GM18498 (cell line): ENCODE results near the gene ABCA9.
A peak's percentile ranks its signal among the peaks of the same experiment; 100 is the strongest.
"Not testable (repeated sequence)": the region's sequence is repeated elsewhere in the genome, so short reads cannot be mapped to it uniquely, and the experiment has no call there.

Experiments used
- ATAC-seq: cut with Tn5 transposase; IDR thresholded peaks from one replicate; pipeline ENCODE4 v1.9.1; 2021; ENCODE audit warnings: mild to moderate bottlenecking, moderate library complexity; ENCODE audit not compliant: unreplicated experiment

ABCA9 gene

GRCh38 chr17:69044371-69044770 lies 16.4 kb downstream of the ABCA9 start:
- ATAC-seq, result no peak

- ATAC-seq, result no peak
Measured at GRCh38 chr17:69043098-69043734, 17.5 kb downstream of the ABCA9 start.

GRCh38 chr17:69042308-69042707 lies 18.4 kb downstream of the ABCA9 start:
- ATAC-seq, result no peak

GRCh38 chr17:69031839-69032238 lies 28.9 kb downstream of the ABCA9 start:
- ATAC-seq, result no peak

- no peak for ATAC-seq
Measured at GRCh38 chr17:69030169-69030568, 30.6 kb downstream of the ABCA9 start.

- no peak for ATAC-seq
Measured at GRCh38 chr17:69018687-69019086, 42.0 kb downstream of the ABCA9 start.

- no peak for ATAC-seq
Measured at GRCh38 chr17:69018022-69018615, 42.6 kb downstream of the ABCA9 start.

GRCh38 chr17:69015631-69016030 lies 45.1 kb downstream of the ABCA9 start:
- no peak for ATAC-seq

- no peak for ATAC-seq
Measured at GRCh38 chr17:69012895-69013805, 47.6 kb downstream of the ABCA9 start.

GRCh38 chr17:69009930-69010329 lies 50.8 kb downstream of the ABCA9 start:
- no peak for ATAC-seq

GRCh38 chr17:69004759-69005158 lies 56.0 kb downstream of the ABCA9 start:
- not testable (repeated sequence) for ATAC-seq

GRCh38 chr17:68999743-69000142 lies 61.0 kb downstream of the ABCA9 start:
- ATAC-seq, result not testable (repeated sequence)

- ATAC-seq, result no peak
Measured at GRCh38 chr17:68993112-68993511, 67.6 kb downstream of the ABCA9 start.

GRCh38 chr17:68987966-68988365 lies 72.8 kb downstream of the ABCA9 start:
- ATAC-seq, result no peak

- peak; percentile 70 for ATAC-seq
Measured at GRCh38 chr17:68981288-68981687, 79.4 kb downstream of the ABCA9 start.

GRCh38 chr17:68973098-68973846 lies 87.5 kb downstream of the ABCA9 start:
- no peak for ATAC-seq

GRCh38 chr17:68972119-68972704 lies 88.5 kb downstream of the ABCA9 start:
- no peak for ATAC-seq

- no peak for ATAC-seq
Measured at GRCh38 chr17:68969101-68969500, 91.6 kb downstream of the ABCA9 start.

GRCh38 chr17:68963958-68964357 lies 96.8 kb downstream of the ABCA9 start:
- no peak for ATAC-seq

GRCh38 chr17:68961214-68961882 lies 99.4 kb downstream of the ABCA9 start:
- no peak for ATAC-seq
